ENCODE measurements around the gene FPR2. TPM values are rescaled to one million over a fixed set of nuclear protein-coding genes. Genes with fewer than 3 reads are reported as not detected.

FPR2 gene
- total RNA-seq, 1 donor from 2014 or later: not detected

DNA sequence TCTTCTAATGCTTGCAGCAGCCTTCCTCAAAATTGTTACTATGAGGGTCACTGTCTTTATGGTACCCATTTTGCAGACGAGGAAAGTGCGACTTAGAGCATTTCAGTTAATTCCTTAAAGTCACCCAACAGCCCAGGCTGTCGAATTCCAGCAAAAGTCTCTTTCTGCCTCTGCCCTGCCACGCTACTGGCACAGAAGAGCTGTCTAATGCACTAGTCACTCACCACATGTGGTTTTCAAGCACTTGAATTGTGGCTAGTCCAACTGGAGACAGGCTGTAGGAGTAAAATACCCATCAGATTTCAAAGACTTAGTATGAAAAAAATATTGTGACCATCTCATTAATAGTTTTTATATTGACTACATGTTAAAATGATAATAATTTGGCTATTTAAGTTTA is 11.0 kb upstream of the FPR2 start:
- Mint-ChIP-seq H3K4me3 (ENCODE audit: unreplicated experiment) (no peak overlapping the region), H3K36me3 (ENCODE audit: low read depth) (no peaks in the 10 kb centered on the region), H3K9me3 (ENCODE audit: low read depth) (peaks cover 7% of the 10 kb centered on the region), H3K27me3 (ENCODE audit: low read depth) (no peaks in the 10 kb centered on the region), H3K27ac (ENCODE audit: unreplicated experiment) (no peak overlapping the region), H3K4me1 (ENCODE audit: low read depth) (no peaks in the 10 kb centered on the region)
- no peak for DNase-seq (ENCODE audit: low spot score)
- TF ChIP-seq, protein P1, sequence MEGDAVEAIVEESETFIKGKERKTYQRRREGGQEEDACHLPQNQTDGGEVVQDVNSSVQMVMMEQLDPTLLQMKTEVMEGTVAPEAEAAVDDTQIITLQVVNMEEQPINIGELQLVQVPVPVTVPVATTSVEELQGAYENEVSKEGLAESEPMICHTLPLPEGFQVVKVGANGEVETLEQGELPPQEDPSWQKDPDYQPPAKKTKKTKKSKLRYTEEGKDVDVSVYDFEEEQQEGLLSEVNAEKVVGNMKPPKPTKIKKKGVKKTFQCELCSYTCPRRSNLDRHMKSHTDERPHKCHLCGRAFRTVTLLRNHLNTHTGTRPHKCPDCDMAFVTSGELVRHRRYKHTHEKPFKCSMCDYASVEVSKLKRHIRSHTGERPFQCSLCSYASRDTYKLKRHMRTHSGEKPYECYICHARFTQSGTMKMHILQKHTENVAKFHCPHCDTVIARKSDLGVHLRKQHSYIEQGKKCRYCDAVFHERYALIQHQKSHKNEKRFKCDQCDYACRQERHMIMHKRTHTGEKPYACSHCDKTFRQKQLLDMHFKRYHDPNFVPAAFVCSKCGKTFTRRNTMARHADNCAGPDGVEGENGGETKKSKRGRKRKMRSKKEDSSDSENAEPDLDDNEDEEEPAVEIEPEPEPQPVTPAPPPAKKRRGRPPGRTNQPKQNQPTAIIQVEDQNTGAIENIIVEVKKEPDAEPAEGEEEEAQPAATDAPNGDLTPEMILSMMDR (IDR thresholded peaks at IDR 0.05): no peak

DNA sequence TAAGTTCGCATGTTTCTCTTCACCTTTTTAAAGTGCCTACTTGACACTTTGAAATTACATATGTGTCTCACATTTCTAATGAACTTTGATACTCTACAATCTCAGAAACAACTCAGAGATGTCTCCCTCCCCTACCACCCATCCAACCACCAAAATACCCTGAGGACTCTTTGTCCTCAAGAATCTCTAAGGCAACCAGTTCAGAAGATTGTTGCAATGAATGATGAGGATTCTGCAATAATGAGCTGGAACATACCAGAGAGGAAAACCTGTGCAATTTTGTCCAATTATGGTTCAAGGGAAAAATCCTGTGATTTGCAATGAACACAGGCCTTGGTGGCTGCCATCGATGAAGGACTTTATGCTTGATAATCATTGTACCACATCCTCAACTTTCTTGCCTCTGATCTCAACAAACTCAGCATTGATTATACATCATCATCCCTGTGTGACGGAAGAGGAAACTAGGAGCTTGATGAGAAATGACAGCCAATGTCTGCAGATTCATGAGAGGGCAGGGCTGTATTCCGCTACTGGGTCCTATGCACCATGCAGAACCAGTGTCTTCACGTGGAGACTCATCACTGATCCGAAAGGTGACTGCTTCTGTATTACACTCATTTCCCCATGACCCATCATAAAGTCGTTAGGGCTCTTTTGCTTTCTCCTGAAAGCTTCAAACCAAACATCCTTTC is 10.4 kb upstream of the FPR2 start:
- peaks cover 7% of the 10 kb centered on the region for H3K9me3 Mint-ChIP-seq (ENCODE audit: low read depth)
- no peak for DNase-seq (ENCODE audit: low spot score)
- H3K4me1 Mint-ChIP-seq (ENCODE audit: low read depth): no peaks in the 10 kb centered on the region
- H3K36me3 Mint-ChIP-seq (ENCODE audit: low read depth): no peaks in the 10 kb centered on the region
- TF ChIP-seq, protein P1 (IDR thresholded peaks at IDR 0.05): no peak
- no peak overlapping the region for H3K27ac Mint-ChIP-seq (ENCODE audit: unreplicated experiment)
- no peaks in the 10 kb centered on the region for H3K27me3 Mint-ChIP-seq (ENCODE audit: low read depth)
- H3K4me3 Mint-ChIP-seq (ENCODE audit: unreplicated experiment): no peak overlapping the region

DNA sequence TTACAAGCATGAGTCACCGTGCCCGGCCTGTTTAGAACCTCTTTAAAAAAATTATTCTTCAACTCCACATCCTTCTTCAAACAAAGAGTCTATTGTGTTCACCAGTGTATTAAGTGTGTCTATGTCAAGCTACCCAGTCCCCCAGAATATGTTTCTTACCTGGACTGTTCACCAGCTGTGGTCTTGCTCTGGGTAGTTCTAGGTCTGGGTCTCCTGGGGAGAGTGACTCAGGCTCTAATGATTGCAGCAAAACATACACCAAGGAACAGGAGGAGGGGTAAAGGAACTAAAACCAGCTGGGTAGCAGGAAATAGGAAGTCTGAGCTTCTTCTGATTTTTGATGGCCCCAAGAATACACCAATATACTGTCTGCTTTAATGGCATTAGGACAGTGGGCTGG is 9.3 kb upstream of the FPR2 start, which contains the start of gene FPR1:
Gene FPR1, minus strand, starts transcription at position 224 of the 400 bp plus-strand sequence. CDS start 4,884 bp downstream, outside the sequence.
- no peak within 1 kb of the TSS for H3K4me3 Mint-ChIP-seq (ENCODE audit: unreplicated experiment)
- DNase-seq (ENCODE audit: low spot score): no peak
- TF ChIP-seq, protein P1 (IDR thresholded peaks at IDR 0.05): no peak
- H3K4me1 Mint-ChIP-seq (ENCODE audit: low read depth): no peaks in the 10 kb centered on the region
- H3K9me3 Mint-ChIP-seq (ENCODE audit: low read depth): peaks cover 11% of the 10 kb centered on the region
- no peaks in the 10 kb centered on the region for H3K27me3 Mint-ChIP-seq (ENCODE audit: low read depth)
- H3K36me3 Mint-ChIP-seq (ENCODE audit: low read depth): no peaks in the 10 kb centered on the region
- no peak within 1 kb of the TSS for H3K27ac Mint-ChIP-seq (ENCODE audit: unreplicated experiment)

DNA sequence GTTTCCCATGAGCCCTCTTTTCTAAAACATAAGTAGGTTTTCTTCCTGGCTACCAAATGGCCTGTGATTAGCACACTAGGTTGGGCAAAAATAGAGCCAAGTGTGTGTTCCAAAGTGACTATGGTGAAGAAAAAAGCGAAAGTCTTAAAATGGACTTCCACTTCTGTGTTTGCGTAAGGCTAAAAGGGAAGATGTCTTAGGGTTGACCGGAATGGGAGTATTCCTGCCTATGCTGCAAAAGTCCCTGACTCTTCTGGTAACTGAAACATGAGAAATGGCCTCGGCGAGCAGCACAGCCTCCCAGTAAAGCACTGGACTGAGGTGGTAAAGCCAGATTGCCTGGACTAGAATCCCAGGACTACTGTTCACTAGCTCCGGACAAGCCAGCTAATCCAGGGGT is 6.9 kb upstream of the FPR2 start:
- Mint-ChIP-seq H3K36me3 (ENCODE audit: low read depth) (no peaks in the 10 kb centered on the region), H3K4me3 (ENCODE audit: unreplicated experiment) (no peak overlapping the region), H3K27ac (ENCODE audit: unreplicated experiment) (no peak overlapping the region), H3K9me3 (ENCODE audit: low read depth) (peaks cover 13% of the 10 kb centered on the region), H3K4me1 (ENCODE audit: low read depth) (no peaks in the 10 kb centered on the region), H3K27me3 (ENCODE audit: low read depth) (no peaks in the 10 kb centered on the region)
- DNase-seq (ENCODE audit: low spot score): no peak
- TF ChIP-seq, protein P1 (IDR thresholded peaks at IDR 0.05): no peak

DNA sequence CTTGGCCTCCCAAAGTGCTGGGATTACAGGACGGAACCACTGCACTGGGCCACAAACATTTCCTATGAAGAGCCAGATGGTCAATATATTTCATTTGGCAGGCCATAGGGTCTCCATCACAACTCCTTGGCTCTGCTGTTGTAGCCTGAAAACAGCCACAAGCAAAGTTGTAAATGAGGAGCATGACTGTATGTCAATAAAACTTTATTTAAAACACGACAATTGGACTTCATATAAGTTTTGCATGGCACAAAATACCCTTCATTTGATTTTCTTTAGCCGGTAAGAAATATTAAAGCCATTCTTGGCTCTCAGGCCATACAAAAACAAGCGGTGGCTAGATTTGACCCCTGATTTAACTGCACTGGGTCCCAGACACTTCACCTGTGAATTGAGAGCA is 6.2 kb upstream of the FPR2 start:
- no peak for DNase-seq (ENCODE audit: low spot score)
- H3K27me3 Mint-ChIP-seq (ENCODE audit: low read depth): no peaks in the 10 kb centered on the region
- H3K36me3 Mint-ChIP-seq (ENCODE audit: low read depth): no peaks in the 10 kb centered on the region
- no peak overlapping the region for H3K4me3 Mint-ChIP-seq (ENCODE audit: unreplicated experiment)
- H3K9me3 Mint-ChIP-seq (ENCODE audit: low read depth): peaks cover 10% of the 10 kb centered on the region
- TF ChIP-seq, protein P1 (IDR thresholded peaks at IDR 0.05): no peak
- no peak overlapping the region for H3K27ac Mint-ChIP-seq (ENCODE audit: unreplicated experiment)
- no peaks in the 10 kb centered on the region for H3K4me1 Mint-ChIP-seq (ENCODE audit: low read depth)
